NCI-H2196 treated with DMSO at 0.1 percent for 48 hours (cell line): ENCODE measurements around the gene TRIO.

Source experiments
- DNase-seq: peaks from one replicate; lab custom pipeline; 2025; ENCODE audit not compliant: unreplicated experiment; lab: John Stamatoyannopoulos, UW

The TRIO gene

GRCh38 chr5:14165375-14166106 is 22.4 kb downstream of the TRIO start:
- no peak for DNase-seq

- no peak for DNase-seq
Observed at GRCh38 chr5:14166437-14166836, 23.3 kb downstream of the TRIO start.

- no peak for DNase-seq
Observed at GRCh38 chr5:14167211-14167845, 24.2 kb downstream of the TRIO start.

- DNase-seq = no peak
Observed at GRCh38 chr5:14168144-14168792, 25.1 kb downstream of the TRIO start.

DNA sequence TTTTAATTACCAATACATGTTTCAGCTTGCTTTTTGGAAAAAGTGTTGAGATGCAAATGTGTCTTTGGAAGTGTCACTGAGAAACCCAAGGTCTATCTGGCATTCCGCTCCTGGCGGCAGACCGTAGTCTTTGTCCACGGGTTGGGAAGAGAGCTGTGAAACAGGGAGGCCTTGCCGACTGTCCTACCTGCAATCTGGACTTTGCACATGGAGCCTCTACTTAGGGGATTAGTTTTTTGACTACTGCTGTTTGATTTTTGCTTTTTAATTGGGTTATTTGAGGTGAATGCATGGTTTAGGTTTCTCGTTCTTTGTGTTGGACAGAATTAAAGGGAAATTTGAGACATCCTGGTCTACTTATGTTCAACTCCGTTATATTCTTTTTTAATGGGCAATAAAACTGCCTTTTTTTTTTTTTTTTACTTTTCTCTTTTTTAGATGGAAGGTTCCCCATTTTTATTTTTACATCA is 25.7 kb downstream of the TRIO start:
- no peak for DNase-seq

DNA sequence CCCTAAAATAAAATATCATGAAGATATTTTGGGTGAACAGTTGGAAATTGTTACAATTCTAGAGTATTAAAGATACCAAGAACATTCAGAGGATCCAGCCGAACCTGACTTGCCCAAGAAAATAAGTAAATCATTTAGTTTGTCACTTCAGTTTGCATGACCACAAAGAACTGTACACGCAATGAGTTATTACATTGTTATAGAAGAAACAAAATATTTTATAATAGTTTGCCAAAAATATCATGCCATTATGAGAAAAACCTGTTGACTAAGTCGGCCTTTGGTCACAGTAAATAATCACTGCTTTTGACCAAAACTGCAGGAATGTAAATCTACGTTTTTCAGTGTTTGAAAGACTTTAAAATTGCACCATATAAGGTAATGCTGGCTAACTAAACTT is 27.9 kb downstream of the TRIO start:
- DNase-seq = no peak

DNA sequence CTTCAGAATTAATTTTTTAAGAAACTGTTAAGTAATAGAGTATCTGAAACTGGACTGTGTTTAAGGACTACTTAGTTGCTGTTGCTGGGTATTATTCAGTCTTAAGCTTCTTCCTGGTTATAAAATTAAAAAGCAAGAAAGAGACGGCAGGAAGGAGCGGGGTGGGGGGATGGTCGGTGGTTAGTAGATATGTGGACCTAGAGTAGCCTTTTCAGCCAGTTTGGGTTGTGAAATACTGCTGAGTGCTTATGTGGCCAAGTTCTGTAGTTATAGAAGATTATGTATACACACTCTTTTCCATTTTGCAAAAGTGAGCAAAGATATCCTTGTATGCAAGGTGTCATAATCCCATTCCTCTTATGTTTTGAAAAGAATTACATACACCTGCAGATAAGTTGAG is 28.5 kb downstream of the TRIO start:
- DNase-seq = no peak

DNA sequence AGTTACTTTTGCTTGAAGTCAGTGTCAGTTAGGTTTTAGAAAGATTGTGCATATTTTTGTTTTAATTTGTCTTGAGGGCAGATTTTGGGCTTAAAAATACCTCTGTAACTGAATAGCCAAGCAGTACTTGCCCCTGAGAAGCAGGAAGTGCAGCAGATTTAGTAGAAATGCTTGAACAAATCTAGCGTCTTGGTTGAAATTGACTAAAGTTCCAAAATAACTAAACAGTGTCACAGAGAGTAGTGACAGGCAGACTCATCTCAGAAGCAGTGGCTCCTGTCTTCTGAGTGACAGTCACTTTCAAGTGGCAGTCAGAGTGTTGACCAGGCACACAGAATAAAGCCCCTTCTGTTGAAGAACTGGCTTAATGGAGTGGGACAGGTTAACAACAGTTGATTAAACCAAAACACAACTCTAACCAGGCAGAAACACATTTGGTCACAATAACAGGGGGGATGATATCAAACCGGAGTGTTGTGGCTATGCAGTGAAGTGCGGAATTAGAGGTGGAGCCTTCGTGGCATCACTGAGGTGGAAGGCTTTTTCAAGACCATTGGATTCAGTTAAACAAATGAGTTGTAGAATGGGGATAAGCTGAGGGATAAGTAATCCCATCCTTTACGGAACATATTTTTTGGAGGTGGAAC is 29.1 kb downstream of the TRIO start:
- DNase-seq = no peak

DNA sequence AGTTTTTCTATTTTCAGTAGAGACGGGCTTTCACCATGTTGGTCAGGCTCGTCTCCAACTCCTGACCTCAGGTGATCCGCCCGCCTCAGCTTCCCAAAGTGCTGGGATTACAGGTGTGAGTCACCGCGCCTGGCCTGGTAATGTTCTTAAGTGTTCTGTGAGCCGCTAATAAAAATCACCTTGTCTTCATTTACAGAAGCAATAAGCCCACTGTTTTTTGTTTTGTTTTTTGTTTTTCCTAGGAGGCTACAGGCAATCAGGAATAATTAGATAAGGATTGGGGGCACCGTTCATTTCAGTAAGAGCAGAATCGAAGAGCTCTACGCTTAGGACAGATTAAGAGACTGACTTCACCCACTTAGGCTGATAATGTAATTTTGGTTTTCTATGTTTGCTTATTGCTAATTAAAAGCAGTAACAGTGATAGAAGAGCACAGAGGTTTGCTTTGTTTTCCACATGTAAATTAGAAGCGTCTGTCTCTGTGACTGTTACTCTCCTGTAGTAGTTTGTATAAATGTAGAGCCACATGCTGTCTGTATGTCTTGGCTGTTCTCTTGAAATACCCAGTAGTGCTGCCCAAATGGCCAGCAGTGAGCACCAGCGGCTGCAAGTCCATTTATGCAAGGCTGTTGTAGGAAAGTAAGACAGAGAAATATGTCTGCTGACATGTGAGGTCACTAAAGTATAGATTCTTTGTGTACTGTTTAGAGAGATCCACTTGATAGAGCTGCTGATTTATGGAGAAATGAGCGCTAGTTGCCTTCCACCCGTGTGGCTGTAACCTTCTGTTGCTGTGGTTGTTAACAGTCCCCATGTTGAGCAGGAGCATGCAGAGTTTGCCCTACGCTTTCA is 30.5 kb downstream of the TRIO start:
- no peak for DNase-seq

DNA sequence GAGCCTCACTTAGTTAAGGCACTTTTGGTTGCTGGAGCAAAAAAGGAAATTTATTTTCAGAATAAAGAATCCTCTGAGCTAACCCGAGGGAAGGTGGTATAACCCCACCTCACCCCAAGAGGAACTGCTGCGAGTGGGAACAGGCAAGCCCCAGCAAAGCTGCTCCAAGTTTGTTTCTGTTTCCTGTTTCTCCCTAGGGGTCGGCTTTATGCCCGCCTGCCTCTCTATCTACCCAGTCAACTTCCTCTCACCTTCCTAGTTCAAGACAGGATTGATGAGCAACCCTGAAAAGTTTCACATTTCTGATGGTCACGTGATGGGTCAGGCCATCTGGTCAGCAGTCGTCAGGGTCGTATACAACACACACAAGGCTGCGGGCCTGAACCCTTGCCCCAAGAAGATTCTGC is 31.1 kb downstream of the TRIO start:
- DNase-seq = no peak

GRCh38 chr5:14175381-14175780 is 32.2 kb downstream of the TRIO start:
- no peak for DNase-seq

DNA sequence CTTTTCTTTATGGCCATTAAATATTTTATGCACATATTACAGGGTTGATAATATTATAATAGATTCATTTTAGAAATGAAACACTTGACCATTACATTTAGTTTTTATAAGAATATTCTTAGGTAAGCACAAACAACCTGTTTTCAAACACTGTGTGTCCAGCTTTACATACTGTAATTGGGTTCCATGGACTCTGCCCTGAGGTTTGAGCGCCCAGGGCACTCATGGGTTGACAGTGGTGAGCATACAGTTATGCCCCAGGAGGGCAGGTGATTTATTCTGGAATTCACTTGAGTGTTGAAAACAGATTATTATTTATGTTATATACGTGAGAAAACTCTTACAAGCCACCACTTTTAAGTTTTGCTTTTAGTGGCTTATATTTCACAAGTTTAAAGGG is 33.7 kb downstream of the TRIO start:
- DNase-seq = no peak

GRCh38 chr5:14177634-14178033 is 34.5 kb downstream of the TRIO start:
- no peak for DNase-seq

GRCh38 chr5:14178091-14178490 is 34.9 kb downstream of the TRIO start:
- no peak for DNase-seq

DNA sequence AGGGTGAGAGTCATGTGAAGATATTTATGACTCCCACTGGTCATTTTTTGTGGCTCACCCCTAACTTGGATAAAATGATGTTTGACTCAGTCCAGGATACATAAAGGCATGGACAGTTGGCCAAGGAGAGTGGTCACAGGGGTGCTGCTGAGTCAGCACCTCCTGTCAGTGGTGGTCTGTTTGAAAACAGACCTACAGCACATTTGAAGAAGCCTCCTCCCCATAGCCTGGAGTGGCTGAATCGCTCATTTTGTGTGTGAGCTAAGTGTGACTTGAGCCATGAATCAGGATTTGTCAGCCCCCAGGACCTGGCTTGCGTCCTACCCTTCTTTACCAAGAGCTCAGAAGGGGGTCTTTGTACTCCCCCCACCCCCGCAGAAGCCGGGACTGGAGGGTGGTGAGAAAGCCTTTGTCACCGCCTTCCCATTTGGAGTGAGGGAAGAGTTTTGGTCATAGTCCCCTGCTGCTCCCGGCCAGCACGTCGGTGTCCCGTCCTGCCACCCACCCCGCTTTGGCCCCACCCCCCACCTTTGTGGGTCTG is 35.6 kb downstream of the TRIO start:
- DNase-seq = no peak

GRCh38 chr5:14179446-14179845 is 36.3 kb downstream of the TRIO start:
- no peak for DNase-seq

DNA sequence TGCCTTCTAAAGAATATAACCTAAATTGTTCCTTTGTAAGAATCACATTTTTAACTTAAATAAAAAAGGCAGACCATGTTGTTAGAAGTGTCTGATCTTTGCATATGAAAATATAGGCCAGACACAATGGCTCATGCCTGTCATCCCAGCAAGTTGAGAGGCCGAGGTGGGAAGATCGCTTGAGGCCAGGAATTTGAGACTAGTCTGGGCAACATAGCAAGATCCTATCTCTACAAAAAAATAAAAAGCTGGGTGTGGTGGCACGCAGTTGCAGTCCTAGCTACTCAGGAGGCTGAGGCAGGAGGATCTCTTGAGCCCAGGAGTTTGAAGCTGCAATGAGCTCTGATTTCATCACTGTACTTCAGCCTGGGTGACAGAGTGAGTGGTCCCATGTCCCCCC is 37.3 kb downstream of the TRIO start:
- no peak for DNase-seq

GRCh38 chr5:14181299-14181968 is 38.3 kb downstream of the TRIO start:
- no peak for DNase-seq

- DNase-seq = no peak
Observed at GRCh38 chr5:14182761-14183160, 39.6 kb downstream of the TRIO start.
